HEK293 (cell line): ENCODE measurements around the gene LAMA2.

Experiments
- CTCF ChIA-PET: fragments of 350-600 bp; formaldehyde crosslinking; extraction: SDS; loops from one replicate; lab custom pipeline; 2021; ENCODE audit warnings: antibody characterized with exemption; lab: Yijun Ruan, JAX
- POLR2A ChIA-PET: fragments of 300-600 bp; formaldehyde crosslinking; extraction: SDS; loops from one replicate; lab custom pipeline; 2020; ENCODE audit warnings: antibody characterized with exemption, inconsistent platforms; lab: Yijun Ruan, JAX
- H3K27ac ChIP-seq: fragments of 200-500 bp; sonication (Bioruptor generic); 2 replicates; pipeline ENCODE4 v1.5.1; 2014; ENCODE audit warnings: low read depth, low read length, control low read depth, inconsistent platforms; ENCODE audit errors: extremely low read depth
- H3K36me3 ChIP-seq, 2 experiments: fragments of 200-500 bp in 1 of 2; sonication (Bioruptor generic) in 1 of 2; 1 replicate in 1 of 2; 2 replicates in 1 of 2; pipeline ENCODE4 v1.5.1; 2014 to 2017; ENCODE audit warnings: inconsistent platforms in 2 of 2, low read length in 2 of 2; ENCODE audit not compliant: control insufficient read depth in 2 of 2, insufficient read depth in 1 of 2
- H3K4me1 ChIP-seq: fragments of 200-500 bp; sonication (Bioruptor generic); 2 replicates; pipeline ENCODE4 v1.5.1; 2014; ENCODE audit warnings: mild to moderate bottlenecking, low read length, inconsistent platforms; ENCODE audit not compliant: control insufficient read depth, insufficient read depth
- H3K4me3 ChIP-seq: 2 replicates; pipeline ENCODE4 v1.5.1; 2011; ENCODE audit warnings: low read depth, mild to moderate bottlenecking, control low read depth, low read length, moderate library complexity
- H3K9me3 ChIP-seq: fragments of 200-500 bp; sonication (Bioruptor generic); 2 replicates; pipeline ENCODE4 v1.5.1; 2014; ENCODE audit warnings: low read depth, low read length, inconsistent platforms; ENCODE audit not compliant: control insufficient read depth, insufficient read depth
- BCL11A ChIP-seq: fragments of 450-650 bp; formaldehyde crosslinking; IDR thresholded peaks from 2 replicates; pipeline ENCODE4 v1.5.1; 2016; ENCODE audit warnings: low read depth, missing biosample characterization, missing genetic modification characterization
- CTCF ChIP-seq: fragments of 450-650 bp; formaldehyde crosslinking; IDR thresholded peaks from 2 replicates; pipeline ENCODE4 v1.5.1; 2016; ENCODE audit warnings: missing biosample characterization, missing genetic modification characterization
- MZF1 ChIP-seq: fragments of 450-650 bp; formaldehyde crosslinking; IDR thresholded peaks from 2 replicates; pipeline ENCODE4 v1.5.1; 2017; ENCODE audit warnings: missing biosample characterization, missing genetic modification characterization, borderline replicate concordance
- OSR2 ChIP-seq: fragments of 450-650 bp; formaldehyde crosslinking; IDR thresholded peaks from 2 replicates; pipeline ENCODE4 v1.5.1; 2016; ENCODE audit warnings: missing biosample characterization, missing genetic modification characterization
- SALL2 ChIP-seq: fragments of 450-650 bp; formaldehyde crosslinking; IDR thresholded peaks from 2 replicates; pipeline ENCODE4 v1.5.0; 2017; ENCODE audit warnings: missing biosample characterization, mild to moderate bottlenecking, missing genetic modification characterization, borderline replicate concordance
- SCRT2 ChIP-seq: fragments of 450-650 bp; formaldehyde crosslinking; IDR thresholded peaks from 2 replicates; pipeline ENCODE4 v1.5.1; 2016; ENCODE audit warnings: missing biosample characterization, missing genetic modification characterization
- SP2 ChIP-seq: fragments of 450-650 bp; formaldehyde crosslinking; IDR thresholded peaks from 2 replicates; pipeline ENCODE4 v1.5.1; 2016; ENCODE audit warnings: missing biosample characterization, missing genetic modification characterization
- TSHZ1 ChIP-seq: fragments of 450-650 bp; formaldehyde crosslinking; IDR thresholded peaks from 2 replicates; pipeline ENCODE4 v1.5.1; 2016; ENCODE audit warnings: missing biosample characterization, missing genetic modification characterization, borderline replicate concordance
- ZNF26 ChIP-seq: fragments of 450-650 bp; formaldehyde crosslinking; IDR thresholded peaks from 2 replicates; pipeline ENCODE4 v1.5.1; 2016; ENCODE audit warnings: missing biosample characterization, missing genetic modification characterization
- ZNF274 ChIP-seq, 2 experiments: fragments of 200-500 bp in 1 of 2; fragments of 450-650 bp in 1 of 2; sonication (Bioruptor generic) in 1 of 2; formaldehyde crosslinking in 1 of 2; IDR thresholded peaks; 2 replicates each; pipeline versions ENCODE4 v1.5.1 to v1.6.1; 2014 to 2016; ENCODE audit warnings: borderline replicate concordance in 1 of 2, inconsistent platforms in 1 of 2, low read length in 1 of 2, missing biosample characterization in 1 of 2, missing genetic modification characterization in 1 of 2
- ZNF302 ChIP-seq: fragments of 450-650 bp; formaldehyde crosslinking; IDR thresholded peaks from 2 replicates; pipeline ENCODE4 v1.5.1; 2016; ENCODE audit warnings: missing biosample characterization, missing genetic modification characterization, low read depth
- ZNF311 ChIP-seq: fragments of 450-650 bp; formaldehyde crosslinking; IDR thresholded peaks from 2 replicates; pipeline ENCODE4 v1.5.1; 2017; ENCODE audit warnings: missing biosample characterization, missing genetic modification characterization, borderline replicate concordance
- ZNF610 ChIP-seq: fragments of 450-650 bp; formaldehyde crosslinking; IDR thresholded peaks from 2 replicates; pipeline ENCODE4 v1.5.1; 2016; ENCODE audit warnings: missing biosample characterization, missing genetic modification characterization, borderline replicate concordance
- TF ChIP-seq, protein P1 (sequence below): fragments of 450-650 bp; formaldehyde crosslinking; IDR thresholded peaks from 2 replicates; pipeline ENCODE4 v1.5.0; 2017; ENCODE audit warnings: missing biosample characterization, missing genetic modification characterization, borderline replicate concordance
- TF ChIP-seq, protein P2 (sequence below): fragments of 450-650 bp; IDR thresholded peaks from 2 replicates; pipeline ENCODE4 v1.5.1; 2018; ENCODE audit warnings: missing biosample characterization, mild to moderate bottlenecking, missing genetic modification characterization
- TF ChIP-seq, protein P3 (sequence below): fragments of 450-650 bp; formaldehyde crosslinking; IDR thresholded peaks from 2 replicates; pipeline ENCODE4 v1.5.1; 2016; ENCODE audit warnings: missing biosample characterization, missing genetic modification characterization, low read depth

The LAMA2 gene

DNA sequence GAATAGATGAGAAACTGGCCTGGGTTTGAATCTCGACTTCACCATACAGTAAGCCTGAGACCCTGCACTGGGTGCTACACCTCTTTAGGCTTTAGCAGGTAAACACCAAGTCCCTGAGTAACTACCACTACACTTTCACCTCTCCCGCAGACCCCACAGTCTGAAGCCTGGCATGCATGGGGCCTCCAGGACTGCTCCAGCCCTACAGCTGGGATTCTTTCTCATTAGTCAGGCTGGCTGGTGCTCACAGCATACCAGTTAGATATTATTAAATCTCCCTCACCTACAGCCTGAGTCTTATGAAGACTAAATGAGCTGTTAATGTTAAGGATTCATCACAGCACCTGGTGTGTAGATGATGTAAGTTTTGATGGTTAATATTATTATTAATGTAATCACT lies 438.4 kb downstream of the LAMA2 start:
- Histone ChIP-seq H3K4me3 (no peak overlapping the region), H3K36me3 (no peaks in the 10 kb centered on the region), H3K4me1 (peaks cover 6% of the 10 kb centered on the region), H3K9me3 (no peaks in the 10 kb centered on the region), H3K27ac (no peak overlapping the region)
- ChIA-PET POLR2A (no interaction called here), CTCF (no interaction called here)
- TF ChIP-seq, protein P1, sequence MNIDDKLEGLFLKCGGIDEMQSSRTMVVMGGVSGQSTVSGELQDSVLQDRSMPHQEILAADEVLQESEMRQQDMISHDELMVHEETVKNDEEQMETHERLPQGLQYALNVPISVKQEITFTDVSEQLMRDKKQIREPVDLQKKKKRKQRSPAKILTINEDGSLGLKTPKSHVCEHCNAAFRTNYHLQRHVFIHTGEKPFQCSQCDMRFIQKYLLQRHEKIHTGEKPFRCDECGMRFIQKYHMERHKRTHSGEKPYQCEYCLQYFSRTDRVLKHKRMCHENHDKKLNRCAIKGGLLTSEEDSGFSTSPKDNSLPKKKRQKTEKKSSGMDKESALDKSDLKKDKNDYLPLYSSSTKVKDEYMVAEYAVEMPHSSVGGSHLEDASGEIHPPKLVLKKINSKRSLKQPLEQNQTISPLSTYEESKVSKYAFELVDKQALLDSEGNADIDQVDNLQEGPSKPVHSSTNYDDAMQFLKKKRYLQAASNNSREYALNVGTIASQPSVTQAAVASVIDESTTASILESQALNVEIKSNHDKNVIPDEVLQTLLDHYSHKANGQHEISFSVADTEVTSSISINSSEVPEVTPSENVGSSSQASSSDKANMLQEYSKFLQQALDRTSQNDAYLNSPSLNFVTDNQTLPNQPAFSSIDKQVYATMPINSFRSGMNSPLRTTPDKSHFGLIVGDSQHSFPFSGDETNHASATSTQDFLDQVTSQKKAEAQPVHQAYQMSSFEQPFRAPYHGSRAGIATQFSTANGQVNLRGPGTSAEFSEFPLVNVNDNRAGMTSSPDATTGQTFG (tag by site-specific recombination) = no peak
- TF ChIP-seq SP2 (tag by site-specific recombination) (no peak), ZNF311 (tag by site-specific recombination) (no peak), ZNF302 (no peak)
- TF ChIP-seq, protein P2, sequence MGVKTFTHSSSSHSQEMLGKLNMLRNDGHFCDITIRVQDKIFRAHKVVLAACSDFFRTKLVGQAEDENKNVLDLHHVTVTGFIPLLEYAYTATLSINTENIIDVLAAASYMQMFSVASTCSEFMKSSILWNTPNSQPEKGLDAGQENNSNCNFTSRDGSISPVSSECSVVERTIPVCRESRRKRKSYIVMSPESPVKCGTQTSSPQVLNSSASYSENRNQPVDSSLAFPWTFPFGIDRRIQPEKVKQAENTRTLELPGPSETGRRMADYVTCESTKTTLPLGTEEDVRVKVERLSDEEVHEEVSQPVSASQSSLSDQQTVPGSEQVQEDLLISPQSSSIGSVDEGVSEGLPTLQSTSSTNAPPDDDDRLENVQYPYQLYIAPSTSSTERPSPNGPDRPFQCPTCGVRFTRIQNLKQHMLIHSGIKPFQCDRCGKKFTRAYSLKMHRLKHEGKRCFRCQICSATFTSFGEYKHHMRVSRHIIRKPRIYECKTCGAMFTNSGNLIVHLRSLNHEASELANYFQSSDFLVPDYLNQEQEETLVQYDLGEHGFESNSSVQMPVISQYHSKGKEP (tag by site-specific recombination) = no peak

DNA sequence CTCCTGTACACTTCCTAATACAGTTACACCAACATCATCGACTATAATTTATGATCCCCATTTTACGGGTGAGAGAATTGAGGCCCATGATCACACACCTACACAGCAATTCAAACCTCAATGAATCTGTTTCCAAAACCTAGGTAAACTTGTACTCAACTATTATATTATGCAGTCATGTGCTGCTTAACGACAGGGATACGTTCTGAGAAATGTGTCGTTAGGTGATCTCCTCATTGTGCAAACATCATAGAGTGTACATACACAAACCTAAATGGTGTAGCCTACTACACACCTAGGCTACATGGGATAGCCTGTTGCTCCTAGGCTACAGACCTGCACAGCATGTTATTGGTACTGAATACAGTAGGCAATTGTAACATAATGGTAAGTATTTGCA lies 441.4 kb downstream of the LAMA2 start:
- Histone ChIP-seq H3K36me3 (no peaks in the 10 kb centered on the region), H3K4me3 (no peak overlapping the region), H3K9me3 (no peaks in the 10 kb centered on the region), H3K27ac (no peak overlapping the region), H3K4me1 (no peaks in the 10 kb centered on the region; the same call in 1 of the 2 replicates)
- POLR2A ChIA-PET = no interaction called here
- CTCF ChIA-PET = no interaction called here
- TF ChIP-seq SALL2 (tag by site-specific recombination) = no peak
- 0 out of 2 replicates have a peak, but pooled peaks have one; percentile 12 for TF ChIP-seq SCRT2 (tag by site-specific recombination)
- no peak for TF ChIP-seq MZF1 (tag by site-specific recombination)
- no peak for TF ChIP-seq ZNF274 (IDR thresholded peaks at IDR 0.05; ENCODE audit: low read length)
- no peak for TF ChIP-seq ZNF274 (tag by site-specific recombination; IDR thresholded peaks at IDR 0.05; ENCODE audit: borderline replicate concordance)
- TF ChIP-seq, protein P3, sequence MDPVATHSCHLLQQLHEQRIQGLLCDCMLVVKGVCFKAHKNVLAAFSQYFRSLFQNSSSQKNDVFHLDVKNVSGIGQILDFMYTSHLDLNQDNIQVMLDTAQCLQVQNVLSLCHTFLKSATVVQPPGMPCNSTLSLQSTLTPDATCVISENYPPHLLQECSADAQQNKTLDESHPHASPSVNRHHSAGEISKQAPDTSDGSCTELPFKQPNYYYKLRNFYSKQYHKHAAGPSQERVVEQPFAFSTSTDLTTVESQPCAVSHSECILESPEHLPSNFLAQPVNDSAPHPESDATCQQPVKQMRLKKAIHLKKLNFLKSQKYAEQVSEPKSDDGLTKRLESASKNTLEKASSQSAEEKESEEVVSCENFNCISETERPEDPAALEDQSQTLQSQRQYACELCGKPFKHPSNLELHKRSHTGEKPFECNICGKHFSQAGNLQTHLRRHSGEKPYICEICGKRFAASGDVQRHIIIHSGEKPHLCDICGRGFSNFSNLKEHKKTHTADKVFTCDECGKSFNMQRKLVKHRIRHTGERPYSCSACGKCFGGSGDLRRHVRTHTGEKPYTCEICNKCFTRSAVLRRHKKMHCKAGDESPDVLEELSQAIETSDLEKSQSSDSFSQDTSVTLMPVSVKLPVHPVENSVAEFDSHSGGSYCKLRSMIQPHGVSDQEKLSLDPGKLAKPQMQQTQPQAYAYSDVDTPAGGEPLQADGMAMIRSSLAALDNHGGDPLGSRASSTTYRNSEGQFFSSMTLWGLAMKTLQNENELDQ (tag by site-specific recombination) = no peak

DNA sequence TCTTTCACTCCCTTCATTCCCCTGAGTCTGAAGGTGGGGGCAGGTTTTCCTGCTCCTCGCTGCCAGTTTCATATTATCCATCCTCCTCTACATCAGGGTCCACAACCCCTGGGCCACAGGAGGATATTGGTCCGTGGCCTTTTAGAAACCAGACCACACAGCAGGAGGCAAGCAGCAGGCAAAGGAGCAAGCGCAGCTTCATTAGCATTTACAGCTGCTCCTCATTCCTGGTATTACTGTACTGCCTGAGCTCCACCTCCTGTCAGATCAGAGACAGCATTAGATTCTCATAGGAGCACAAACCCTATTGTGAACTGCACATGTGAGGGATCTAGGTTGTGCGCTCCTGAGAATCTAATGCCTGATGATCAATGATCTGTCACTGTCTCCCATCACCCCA lies 446.7 kb downstream of the LAMA2 start:
- no peaks in the 10 kb centered on the region for H3K36me3 ChIP-seq
- ChIA-PET POLR2A (interaction anchor here (0.7 kb wide), 1 partner anchor 21 kb away, joined by 5 read pairs; no protein-coding TSS in a partner anchor), CTCF (no interaction called here)
- H3K9me3 ChIP-seq = no peaks in the 10 kb centered on the region
- H3K4me3 ChIP-seq = no peak overlapping the region
- no peak overlapping the region for H3K27ac ChIP-seq
- H3K4me1 ChIP-seq = peaks cover 3% of the 10 kb centered on the region; the same call in 1 of the 2 replicates
- TF ChIP-seq BCL11A (tag by site-specific recombination) (no peak), TSHZ1 (tag by site-specific recombination) (no peak), CTCF (tag by site-specific recombination) (peak; percentile 10; the same call in 1 of the 2 replicates), ZNF26 (tag by site-specific recombination) (no peak), OSR2 (tag by site-specific recombination) (no peak), ZNF610 (tag by site-specific recombination) (peak; percentile 82; the same call in 1 of the 2 replicates)
